Measurements from ENCODE around the gene PSMG4. TPM values are rescaled to one million over a fixed set of nuclear protein-coding genes. Genes with fewer than 3 reads are reported as not detected.
A peak's percentile ranks its signal among the peaks of the same experiment; 100 is the strongest.

Gene PSMG4
- total RNA-seq, 1 experiment from 2014 or later, result 20.9 TPM

DNA sequence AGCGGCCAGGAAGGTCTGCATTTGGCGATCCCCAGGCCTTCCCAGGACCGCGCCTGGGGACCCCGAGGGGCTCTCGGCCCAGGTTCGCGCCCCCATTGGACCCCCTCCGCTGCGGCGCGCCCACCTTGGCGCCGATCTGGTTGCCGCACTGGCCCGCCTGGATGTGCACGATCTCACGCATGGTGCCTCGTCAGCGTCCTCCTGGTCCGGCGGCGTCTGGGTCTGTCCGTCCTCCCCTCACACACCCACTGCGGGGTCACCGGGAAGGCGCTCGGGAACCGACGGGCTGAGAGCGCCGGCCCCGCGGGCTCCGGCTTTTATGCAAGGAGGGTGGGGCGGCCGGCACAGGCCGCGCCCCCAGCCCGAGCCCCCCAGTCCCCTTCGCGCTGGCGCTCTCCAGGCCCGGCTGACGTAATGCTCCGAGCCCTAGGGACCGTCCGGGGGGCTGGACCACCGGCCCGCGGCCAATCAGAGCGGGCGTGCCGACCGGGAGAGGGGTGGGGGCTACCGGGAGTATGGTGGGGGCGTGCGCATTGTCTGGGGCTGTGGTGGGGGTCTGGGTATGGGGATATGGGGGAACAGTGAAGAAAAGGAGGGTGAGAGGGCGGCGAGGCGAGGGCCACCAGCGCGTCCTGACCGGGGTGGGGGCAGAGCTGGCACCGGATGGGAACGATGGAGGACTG lies 31.2 kb upstream of the PSMG4 start, which contains the start of gene TUBB2B:
Gene TUBB2B, minus strand, starts transcription at position 291 of the 683 bp plus-strand sequence. Its CDS starts 110 bp downstream, at position 181.
- CTCF ChIA-PET, result interaction anchor here (1.1 kb wide), 2 partner anchors 10 to 24 kb away, joined by 3 read pairs; no protein-coding TSS in a partner anchor
- Mint-ChIP-seq H3K27ac (ENCODE audit: unreplicated experiment) (peak within 1 kb of the TSS; percentile 53), H3K4me1 (ENCODE audit: low read depth, unreplicated experiment) (peaks cover 7% of the 10 kb centered on the region), H3K36me3 (ENCODE audit: insufficient read depth, unreplicated experiment) (peaks cover 47% of the 10 kb centered on the region), H3K27me3 (ENCODE audit: insufficient read depth, unreplicated experiment) (peaks cover 6% of the 10 kb centered on the region), H3K4me3 (ENCODE audit: unreplicated experiment) (peak within 1 kb of the TSS; percentile 82), H3K9me3 (ENCODE audit: unreplicated experiment) (no peaks in the 10 kb centered on the region)
- intact Hi-C loops (cut with micrococcal nuclease; ENCODE audit: unreplicated experiment), result loop anchor here (2.0 kb wide), 1 partner anchor 23 kb away; no protein-coding TSS in a partner anchor
- DNase-seq, result peak; percentile 82 to 90
- peak within 1 kb of the TSS; percentile 58 for H3K4me3 ChIP-seq (ENCODE audit: low read depth, low read length)
- POLR2A ChIA-PET, result interaction anchor here (0.6 to 1.3 kb wide), 4 partner anchors 19 to 680 kb away, joined by 3 to 6 read pairs (median 4); partner anchors contain the start of gene TUBB2A
- H3K4me1 ChIP-seq, result peaks cover 14% of the 10 kb centered on the region
- no peaks in the 10 kb centered on the region for H3K36me3 ChIP-seq (ENCODE audit: control insufficient read depth, insufficient read depth, low read length)
- TF ChIP-seq CTCF (IDR thresholded peaks at IDR 0.05; ENCODE audit: insufficient read depth in 1 of 2, low read depth in 1 of 2, low read length in 1 of 2, severe bottlenecking in 1 of 2, unreplicated experiment in 1 of 2), result no peak
- H3K9me3 ChIP-seq, result no peaks in the 10 kb centered on the region
- BruUV-seq (replicated peaks), result no TSS peak
- H3K27me3 ChIP-seq (replicated peaks; ENCODE audit: control insufficient read depth, insufficient read depth, low read length), result no peaks in the 10 kb centered on the region

- peak overlapping the region; percentile 53 for H3K27ac Mint-ChIP-seq (ENCODE audit: unreplicated experiment)
- intact Hi-C loops (cut with micrococcal nuclease; ENCODE audit: unreplicated experiment), result loop anchor here (2.0 kb wide), 1 partner anchor 23 kb away; no protein-coding TSS in a partner anchor
- BruUV-seq (replicated peaks), result TSS peak; percentile 38
- Histone ChIP-seq H3K4me1 (peaks cover 14% of the 10 kb centered on the region), H3K27me3 (replicated peaks; ENCODE audit: control insufficient read depth, insufficient read depth, low read length) (no peaks in the 10 kb centered on the region), H3K4me3 (ENCODE audit: low read depth, low read length) (peak overlapping the region; percentile 58), H3K36me3 (ENCODE audit: control insufficient read depth, insufficient read depth, low read length) (no peaks in the 10 kb centered on the region), H3K9me3 (no peaks in the 10 kb centered on the region)
- no peak for TF ChIP-seq CTCF (IDR thresholded peaks at IDR 0.05; ENCODE audit: insufficient read depth in 1 of 2, low read depth in 1 of 2, low read length in 1 of 2, severe bottlenecking in 1 of 2, unreplicated experiment in 1 of 2)
- peak; percentile 72 to 74 for DNase-seq
- no peaks in the 10 kb centered on the region for H3K9me3 Mint-ChIP-seq (ENCODE audit: unreplicated experiment)
- H3K27me3 Mint-ChIP-seq (ENCODE audit: insufficient read depth, unreplicated experiment), result peaks cover 6% of the 10 kb centered on the region
- H3K4me3 Mint-ChIP-seq (ENCODE audit: unreplicated experiment), result peak overlapping the region; percentile 82
- ChIA-PET POLR2A (interaction anchor here (0.6 to 1.1 kb wide), 2 partner anchors 19 to 681 kb away, joined by 3 read pairs; no protein-coding TSS in a partner anchor), CTCF (interaction anchor here (1.1 kb wide), 1 partner anchor 10 kb away, joined by 3 read pairs; no protein-coding TSS in a partner anchor)
- H3K36me3 Mint-ChIP-seq (ENCODE audit: insufficient read depth, unreplicated experiment), result peaks cover 47% of the 10 kb centered on the region
- H3K4me1 Mint-ChIP-seq (ENCODE audit: low read depth, unreplicated experiment), result peaks cover 7% of the 10 kb centered on the region
Observed at GRCh38 chr6:3228046-3228671, 30.6 kb upstream of the PSMG4 start.
